Parathyroid adenoma (tissue), 2 donors: ENCODE results near the gene PDCL2.
"Not testable (repeated sequence)": the region's sequence is repeated elsewhere in the genome, so short reads cannot be mapped to it uniquely, and the experiment has no call there.

Experiments used
- H2AFZ ChIP-seq: fragments of 300-600 bp; sonication (generic); one replicate; pipeline ENCODE4 v1.7.0; 2017; ENCODE audit warnings: antibody characterized with exemption, mild to moderate bottlenecking
- H3K27ac ChIP-seq: fragments of 300-600 bp; sonication (generic); one replicate; pipeline ENCODE4 v1.7.0; 2017
- H3K27me3 ChIP-seq: fragments of 300-600 bp; sonication (generic); one replicate; pipeline ENCODE4 v1.7.0; 2017; ENCODE audit warnings: low read length; ENCODE audit not compliant: control insufficient read depth, insufficient read depth
- H3K36me3 ChIP-seq: fragments of 300-600 bp; sonication (generic); one replicate; pipeline ENCODE4 v1.7.0; 2017; ENCODE audit warnings: low read length; ENCODE audit not compliant: control insufficient read depth, insufficient read depth
- H3K4me1 ChIP-seq: fragments of 300-600 bp; sonication (generic); one replicate; pipeline ENCODE4 v1.7.0; 2017; ENCODE audit warnings: control low read depth
- H3K4me2 ChIP-seq: fragments of 300-600 bp; sonication (generic); one replicate; pipeline ENCODE4 v1.7.0; 2017; ENCODE audit warnings: low read length
- H3K4me3 ChIP-seq: fragments of 300-600 bp; sonication (generic); one replicate; pipeline ENCODE4 v1.7.0; 2017; ENCODE audit warnings: low read depth, low read length
- H3K79me2 ChIP-seq: fragments of 300-600 bp; sonication (generic); one replicate; pipeline ENCODE4 v1.7.0; 2017; ENCODE audit warnings: control low read depth
- H3K9ac ChIP-seq: fragments of 300-600 bp; sonication (generic); one replicate; pipeline ENCODE4 v1.7.0; 2017; ENCODE audit warnings: mild to moderate bottlenecking
- H3K9me3 ChIP-seq: fragments of 300-600 bp; sonication (generic); one replicate; pipeline ENCODE4 v1.7.0; 2017; ENCODE audit warnings: low read length; ENCODE audit not compliant: control insufficient read depth
- CTCF ChIP-seq: fragments of 300-600 bp; sonication (generic); IDR thresholded peaks from one replicate; pipeline ENCODE4 v1.7.0; 2017; ENCODE audit warnings: antibody characterized with exemption, mild to moderate bottlenecking
- donor health status: primary hyperparathyroidism.

Gene PDCL2

GRCh38 chr4:55561889-55562288, 30.2 kb downstream of the PDCL2 start:
- no peak overlapping the region for H3K9ac ChIP-seq
- no peak for TF ChIP-seq CTCF
- H3K27ac ChIP-seq: no peak overlapping the region
- no peaks in the 10 kb centered on the region for H3K9me3 ChIP-seq
- no peak overlapping the region for H3K4me2 ChIP-seq
- H3K4me1 ChIP-seq: no peaks in the 10 kb centered on the region
- no peaks in the 10 kb centered on the region for H3K27me3 ChIP-seq
- H3K36me3 ChIP-seq: no peaks in the 10 kb centered on the region
- H3K79me2 ChIP-seq: no peaks in the 10 kb centered on the region
- no peak overlapping the region for H2AFZ ChIP-seq
- H3K4me3 ChIP-seq: no peak overlapping the region

GRCh38 chr4:55560096-55560495, 31.9 kb downstream of the PDCL2 start:
- H3K4me2 ChIP-seq: no peak overlapping the region
- no peak overlapping the region for H2AFZ ChIP-seq
- no peaks in the 10 kb centered on the region for H3K36me3 ChIP-seq
- H3K4me1 ChIP-seq: no peaks in the 10 kb centered on the region
- no peaks in the 10 kb centered on the region for H3K79me2 ChIP-seq
- TF ChIP-seq CTCF: no peak
- H3K27ac ChIP-seq: no peak overlapping the region
- H3K27me3 ChIP-seq: no peaks in the 10 kb centered on the region
- H3K9ac ChIP-seq: no peak overlapping the region
- H3K4me3 ChIP-seq: no peak overlapping the region
- no peaks in the 10 kb centered on the region for H3K9me3 ChIP-seq

- Histone ChIP-seq H3K27me3 (no peaks in the 10 kb centered on the region), H3K27ac (no peak overlapping the region), H2AFZ (no peak overlapping the region), H3K4me1 (no peaks in the 10 kb centered on the region), H3K4me3 (no peak overlapping the region), H3K4me2 (no peak overlapping the region), H3K36me3 (no peaks in the 10 kb centered on the region), H3K79me2 (no peaks in the 10 kb centered on the region), H3K9ac (no peak overlapping the region), H3K9me3 (no peaks in the 10 kb centered on the region)
- TF ChIP-seq CTCF: peak; percentile 16
Observed at GRCh38 chr4:55554453-55555030, 37.5 kb downstream of the PDCL2 start.

GRCh38 chr4:55553441-55554201, 38.4 kb downstream of the PDCL2 start:
- H3K4me2 ChIP-seq: no peak overlapping the region
- H3K27me3 ChIP-seq: no peaks in the 10 kb centered on the region
- H2AFZ ChIP-seq: no peak overlapping the region
- H3K9me3 ChIP-seq: no peaks in the 10 kb centered on the region
- no peaks in the 10 kb centered on the region for H3K4me1 ChIP-seq
- H3K4me3 ChIP-seq: no peak overlapping the region
- H3K36me3 ChIP-seq: no peaks in the 10 kb centered on the region
- H3K27ac ChIP-seq: no peak overlapping the region
- no peak overlapping the region for H3K9ac ChIP-seq
- H3K79me2 ChIP-seq: no peaks in the 10 kb centered on the region
- no peak for TF ChIP-seq CTCF

GRCh38 chr4:55551964-55552363, 40.1 kb downstream of the PDCL2 start:
- H3K4me3 ChIP-seq, H3K9me3 ChIP-seq: not testable (repeated sequence)

More at GRCh38 chr4:55551964-55552363, 40.1 kb downstream of the PDCL2 start:
- not testable (repeated sequence) for H3K4me2 ChIP-seq, H3K27ac ChIP-seq, H3K79me2 ChIP-seq, H2AFZ ChIP-seq, H3K27me3 ChIP-seq, H3K36me3 ChIP-seq, H3K4me1 ChIP-seq, H3K9ac ChIP-seq
